ENCODE measurements around the gene ZNF324. TPM values are rescaled to one million over a fixed set of nuclear protein-coding genes. Genes with fewer than 3 reads are reported as not detected.

Gene ZNF324
- total RNA-seq, 1 experiment from 2014 or later = 12.7 TPM

DNA sequence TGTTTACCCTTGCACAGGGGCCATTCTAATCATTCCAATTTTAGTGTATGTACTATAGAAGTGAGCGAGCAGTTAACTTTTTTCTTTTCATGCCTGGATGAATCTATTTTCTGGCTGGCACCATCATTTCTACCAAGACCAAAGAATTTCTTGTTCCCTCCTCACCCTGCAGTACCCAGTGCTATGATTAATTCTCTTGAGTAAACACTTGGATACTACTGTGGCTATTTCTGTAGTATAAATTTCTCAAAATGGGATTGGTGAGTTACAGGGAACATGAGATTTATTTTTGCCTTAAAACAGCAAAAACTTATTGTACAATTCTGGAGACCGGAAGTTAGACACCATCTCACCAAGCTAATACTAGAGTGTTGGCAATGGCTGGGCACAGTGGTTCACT lies 16.9 kb downstream of the ZNF324 start:
- H3K79me2 ChIP-seq (ENCODE audit: insufficient read depth, low read length) = no peaks in the 10 kb centered on the region
- no peak overlapping the region for H3K18ac ChIP-seq (ENCODE audit: insufficient read length, low read depth, low read length)
- TF ChIP-seq CTCF (conservative IDR thresholded peaks at IDR 0.05) = no peak
- no peak overlapping the region for H3K14ac ChIP-seq (ENCODE audit: insufficient read depth, low read length)
- H3K9me3 ChIP-seq (ENCODE audit: control insufficient read depth, low read depth, low read length) = no peaks in the 10 kb centered on the region
- H2AFZ ChIP-seq (ENCODE audit: low read length) = no peak overlapping the region
- no peak overlapping the region for H3K4me3 Mint-ChIP-seq
- H2BK5ac ChIP-seq (ENCODE audit: insufficient read length, low read length) = no peak overlapping the region
- no peak overlapping the region for H3K27ac ChIP-seq (ENCODE audit: insufficient read length, low read depth, low read length)
- H3K4ac ChIP-seq (ENCODE audit: low read depth, low read length) = no peak overlapping the region
- no peaks in the 10 kb centered on the region for H4K20me1 ChIP-seq (ENCODE audit: control insufficient read depth, insufficient read depth, insufficient read length)
- no peak overlapping the region for H4K5ac ChIP-seq (ENCODE audit: insufficient read length, low read depth, low read length)
- no peak overlapping the region for H3K56ac ChIP-seq (ENCODE audit: insufficient read length, low read depth, low read length)
- WGBS (ENCODE audit: extremely low coverage, insufficient read length, low lambda C conversion rate) = no CpG with 5 or more reads among the region's 2 CpGs
- no peak overlapping the region for H2AK5ac ChIP-seq (ENCODE audit: insufficient read length, low read length)
- H3K79me1 ChIP-seq (ENCODE audit: insufficient read depth, low read depth, low read length, poor library complexity, severe bottlenecking) = no peaks in the 10 kb centered on the region
- H3K4me1 ChIP-seq (ENCODE audit: insufficient read depth, low read length) = no peaks in the 10 kb centered on the region
- no peak overlapping the region for H4K8ac ChIP-seq (replicated peaks; ENCODE audit: insufficient read length, low read depth, low read length)
- no peak overlapping the region for H4K91ac ChIP-seq (ENCODE audit: insufficient read length, low read depth, low read length)
- no peak overlapping the region for H2BK120ac ChIP-seq (ENCODE audit: low read depth, low read length, poor library complexity, severe bottlenecking)
- H3K4me2 ChIP-seq (ENCODE audit: insufficient read depth, insufficient read length, low read length) = no peak overlapping the region
- no peaks in the 10 kb centered on the region for H3K27me3 ChIP-seq (ENCODE audit: insufficient read depth, low read length)
- no peak overlapping the region for H3T11ph ChIP-seq (ENCODE audit: low read length)
- H2BK12ac ChIP-seq (ENCODE audit: insufficient read length, low read depth, low read length) = no peak overlapping the region
- H3K23ac ChIP-seq (ENCODE audit: insufficient read length, low read depth, low read length) = no peak overlapping the region
- H2BK15ac ChIP-seq (ENCODE audit: low read depth, low read length) = no peak overlapping the region
- H3K4me1 Mint-ChIP-seq = no peaks in the 10 kb centered on the region
- H3K36me3 Mint-ChIP-seq (ENCODE audit: insufficient read depth in 1 of 3, low read depth in 3 of 3) = peaks cover 0 to 7% (median 2%) of the 10 kb centered on the region in 3 experiments; a peak in 3 of 7 replicates
- H3K23me2 ChIP-seq (ENCODE audit: insufficient read length, low read depth, low read length, poor library complexity, severe bottlenecking) = no peaks in the 10 kb centered on the region
- H3K27me3 Mint-ChIP-seq (ENCODE audit: low read depth) = no peaks in the 10 kb centered on the region
- no peak overlapping the region for H2BK20ac ChIP-seq (ENCODE audit: low read depth, low read length, poor library complexity, severe bottlenecking)
- no peaks in the 10 kb centered on the region for H3K9me3 Mint-ChIP-seq
- DNase-seq = no peak
- H3K27ac Mint-ChIP-seq = no peak overlapping the region
- H3K9ac ChIP-seq (ENCODE audit: extremely low read depth, insufficient read length, low read length) = no peak overlapping the region

Measured in H9 (cell line).